UCSD-AML1 (cell line): ENCODE measurements around the gene KCNS3.

Experiments used
- DNase-seq: peaks from one replicate; lab custom pipeline; 2025; ENCODE audit not compliant: unreplicated experiment; lab: John Stamatoyannopoulos, UW

Gene KCNS3

DNA sequence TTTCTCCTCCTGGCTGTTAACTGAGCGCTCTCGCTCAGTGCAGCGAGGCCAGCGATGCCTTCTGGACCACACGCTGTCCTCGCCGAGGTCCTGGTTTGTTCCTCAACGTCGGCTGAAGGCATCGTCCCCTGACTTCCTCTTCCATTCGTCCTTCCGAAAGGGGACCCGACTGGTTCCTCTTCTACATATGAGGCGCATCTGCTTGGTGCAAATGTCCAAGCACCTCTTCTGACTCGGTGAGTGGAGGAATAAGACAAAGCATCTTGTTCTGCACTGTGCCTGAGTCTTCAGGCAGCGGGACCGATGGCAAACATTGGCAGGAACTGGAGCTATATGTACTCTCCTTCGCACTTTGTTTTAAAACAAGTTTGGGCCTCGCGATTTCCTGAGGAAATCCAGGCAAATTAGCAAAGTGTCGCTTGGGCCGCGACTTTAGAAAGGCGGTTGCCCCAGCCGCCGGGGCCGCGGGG is 621 bp upstream of the KCNS3 start:
- DNase-seq = peak; percentile 29

DNA sequence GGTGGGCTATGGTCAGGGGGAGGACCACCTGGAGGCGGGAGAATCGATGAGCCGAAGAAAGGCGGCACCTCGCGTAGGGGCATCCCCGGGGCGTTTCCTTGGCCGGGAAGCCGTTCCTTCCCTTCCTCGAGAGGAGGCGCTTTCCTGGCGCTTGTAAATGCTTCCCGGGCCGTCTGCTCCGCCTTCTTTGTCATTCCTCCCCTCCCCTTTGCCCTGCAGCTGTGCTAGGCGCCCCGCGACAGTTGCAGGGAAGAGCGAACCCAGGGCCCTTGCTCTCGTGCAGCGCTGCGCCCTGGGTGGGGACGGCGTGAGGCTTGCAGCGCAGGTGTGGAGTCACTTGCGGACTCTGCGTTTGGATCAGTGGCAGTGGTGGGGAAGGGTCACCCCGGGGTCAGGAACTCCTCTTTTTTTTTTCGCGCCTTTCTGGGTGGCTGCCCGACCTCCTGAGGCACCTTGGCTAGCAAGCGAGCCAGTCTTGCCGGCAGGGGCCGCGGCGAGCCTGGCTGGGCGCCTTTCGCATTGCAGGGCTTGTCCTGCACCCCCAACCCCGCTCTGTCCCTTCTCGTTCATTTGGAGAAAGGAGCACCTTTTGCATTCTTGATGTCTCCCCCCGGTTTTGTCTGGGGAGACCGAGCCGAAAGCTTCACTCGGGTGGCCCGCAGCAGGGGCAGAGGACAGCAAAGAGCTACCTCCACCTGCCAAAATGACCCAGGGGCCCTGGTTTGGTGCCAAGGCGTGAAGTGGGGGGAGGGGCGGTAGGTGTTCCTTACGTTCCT is 858 bp downstream of the KCNS3 start:
- DNase-seq = peak; percentile 26

GRCh38 chr2:17879913-17880274 is 1.4 kb downstream of the KCNS3 start:
- no peak for DNase-seq

GRCh38 chr2:17892770-17893534 is 14.5 kb downstream of the KCNS3 start:
- DNase-seq = no peak

DNA sequence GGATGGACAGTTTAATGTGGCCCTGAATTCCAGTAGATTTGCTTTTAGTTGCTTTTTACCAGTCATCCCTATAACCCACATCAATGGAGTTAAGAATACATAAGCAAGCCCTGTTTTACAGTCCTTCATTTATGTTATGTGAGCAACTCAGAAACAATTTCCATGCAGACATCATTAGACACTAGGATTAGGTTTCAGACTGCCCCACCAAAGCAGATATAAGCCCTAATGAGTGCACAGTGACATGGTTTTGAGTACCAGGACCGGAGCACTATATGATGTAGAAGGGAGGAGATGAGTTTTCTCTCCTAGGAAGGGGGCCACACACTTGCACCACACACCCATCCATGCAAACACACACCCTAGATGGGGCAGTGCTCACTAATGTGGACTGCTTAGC is 15.5 kb downstream of the KCNS3 start:
- DNase-seq = no peak

DNA sequence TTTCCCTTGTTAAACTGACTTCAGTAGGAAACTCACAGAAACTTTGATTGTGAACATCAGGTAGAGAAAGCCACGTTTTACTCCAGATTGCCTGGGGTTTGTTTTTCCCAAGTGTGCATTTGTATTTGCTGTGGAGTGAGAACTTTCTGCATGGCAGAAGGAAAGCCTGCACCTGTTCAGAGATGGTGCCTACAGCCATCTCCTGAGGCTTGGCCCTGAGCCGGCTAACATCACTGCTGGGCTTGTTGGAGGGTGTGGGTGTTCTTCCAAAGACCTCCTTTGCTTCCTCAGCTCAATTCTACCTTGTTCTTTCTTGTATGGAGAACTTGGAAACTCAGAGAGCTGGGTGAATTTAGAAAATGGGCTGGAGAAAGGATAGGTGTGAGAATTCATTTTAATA is 16.1 kb downstream of the KCNS3 start:
- no peak for DNase-seq

DNA sequence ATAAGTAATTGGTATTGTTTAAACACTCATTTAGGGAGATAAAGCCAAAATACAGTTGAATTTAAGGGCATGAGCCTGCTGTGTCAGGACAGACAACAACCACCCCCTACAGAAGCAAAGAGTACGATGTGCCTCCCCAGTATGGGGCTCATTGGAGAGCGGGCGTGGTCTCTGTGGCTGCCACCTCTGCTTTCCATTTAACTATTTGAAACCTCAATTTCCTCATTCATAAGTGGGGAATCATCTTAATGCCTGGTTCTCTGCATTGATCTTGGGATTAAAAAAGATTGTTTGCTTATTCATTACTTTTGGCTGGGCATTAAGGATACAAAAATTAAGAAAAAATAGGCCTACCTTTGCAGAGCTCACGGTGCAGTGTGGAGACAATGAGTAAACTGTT is 21.4 kb downstream of the KCNS3 start:
- no peak for DNase-seq

DNA sequence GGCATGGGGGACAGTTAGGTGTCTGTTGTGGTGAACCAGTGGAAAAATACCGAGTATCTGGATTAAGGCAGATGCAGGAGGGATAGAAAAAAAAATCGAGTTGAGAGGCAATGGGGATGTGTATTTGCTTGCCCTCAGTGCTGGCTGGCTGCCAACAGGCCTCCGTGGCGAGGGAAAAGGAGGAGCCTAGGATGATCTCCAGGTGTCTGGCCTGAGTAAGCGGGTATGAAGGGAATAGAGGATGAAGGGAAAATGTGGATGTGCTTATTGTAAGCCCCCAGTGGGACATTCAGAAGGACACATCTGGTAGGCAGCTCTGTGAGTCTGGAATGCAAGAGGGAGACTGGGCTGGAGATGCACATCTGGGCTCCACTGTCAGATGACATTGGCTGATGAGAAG is 22.8 kb downstream of the KCNS3 start:
- no peak for DNase-seq

DNA sequence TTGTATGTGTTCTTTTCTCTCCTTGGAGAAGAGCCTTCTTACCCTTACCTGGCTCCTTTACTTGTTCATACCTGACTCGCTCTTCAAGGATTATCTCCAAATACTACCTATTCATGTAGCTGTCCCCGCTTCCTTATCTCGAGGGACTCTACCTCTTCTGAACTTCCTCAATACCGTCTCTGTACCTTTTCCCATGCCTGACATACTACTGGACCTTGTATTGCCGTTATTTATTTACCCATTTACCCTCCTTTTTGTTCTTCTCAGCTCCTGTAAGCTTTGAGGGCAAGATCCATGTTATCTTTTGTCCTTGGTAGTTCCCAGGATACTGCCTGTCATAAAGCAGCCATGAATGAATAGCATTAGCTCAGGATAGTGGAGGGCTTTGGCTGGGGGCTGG is 32.5 kb downstream of the KCNS3 start:
- no peak for DNase-seq

DNA sequence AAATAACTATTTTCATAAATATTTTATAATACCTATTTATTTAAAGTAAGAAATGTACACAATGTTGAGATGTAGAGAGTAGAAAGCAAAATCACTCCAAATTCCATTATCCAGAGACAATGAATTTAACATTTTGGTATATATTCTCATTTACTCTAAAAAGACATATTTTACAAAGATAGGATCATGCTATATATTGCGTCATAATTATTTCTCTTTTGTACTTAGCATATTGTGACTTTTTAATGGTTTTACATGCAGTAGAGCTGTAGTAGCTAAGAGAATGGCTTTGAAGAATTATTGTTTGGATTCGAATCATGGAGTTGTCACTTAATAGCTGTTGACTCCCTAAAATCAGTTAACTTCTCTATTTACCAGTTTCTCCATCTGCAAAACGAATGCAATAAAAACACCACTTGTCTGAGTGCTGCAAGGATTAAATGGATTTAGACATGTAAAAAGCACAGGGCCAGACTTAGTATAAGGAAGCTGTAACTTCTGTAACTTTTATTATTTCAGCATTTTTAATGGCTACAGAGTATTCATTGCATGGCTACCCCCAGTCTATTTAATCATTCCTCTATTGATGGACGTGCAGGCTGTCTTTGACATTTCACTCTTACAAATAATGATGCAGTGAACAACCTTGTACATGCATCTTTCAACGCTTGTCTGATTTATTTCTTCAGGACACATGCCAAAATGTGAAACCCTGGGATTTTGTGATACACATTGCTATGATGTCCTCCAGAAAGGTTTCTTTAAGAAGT is 33.2 kb downstream of the KCNS3 start:
- no peak for DNase-seq

GRCh38 chr2:17912266-17912691 is 33.8 kb downstream of the KCNS3 start:
- peak; percentile 12 for DNase-seq

GRCh38 chr2:17915099-17915498 is 36.6 kb downstream of the KCNS3 start:
- no peak for DNase-seq

GRCh38 chr2:17915811-17916518 is 37.5 kb downstream of the KCNS3 start:
- no peak for DNase-seq

- no peak for DNase-seq
Observed at GRCh38 chr2:17916584-17916983, 38.1 kb downstream of the KCNS3 start.

GRCh38 chr2:17918789-17919188 is 40.3 kb downstream of the KCNS3 start:
- DNase-seq = no peak

- DNase-seq = no peak
Observed at GRCh38 chr2:17930773-17931172, 52.3 kb downstream of the KCNS3 start.

DNA sequence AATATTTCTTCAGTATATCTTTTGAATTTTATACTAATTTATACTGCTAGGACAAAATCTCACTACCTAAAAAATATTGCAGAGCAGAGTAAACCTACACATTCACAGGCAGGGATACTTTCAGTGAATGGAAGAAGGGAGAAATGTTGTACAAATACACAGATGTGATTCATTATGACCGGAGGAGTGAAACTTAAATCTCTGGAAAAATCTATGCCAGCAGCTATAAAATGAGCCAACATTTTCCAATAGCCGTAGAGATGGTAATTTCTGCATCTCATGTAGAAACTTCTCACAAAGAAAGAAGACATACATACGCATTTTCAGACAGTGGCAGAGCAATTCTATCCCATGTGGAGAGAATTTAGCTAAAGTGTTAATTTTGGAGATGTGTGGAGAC is 54.8 kb downstream of the KCNS3 start:
- no peak for DNase-seq

DNA sequence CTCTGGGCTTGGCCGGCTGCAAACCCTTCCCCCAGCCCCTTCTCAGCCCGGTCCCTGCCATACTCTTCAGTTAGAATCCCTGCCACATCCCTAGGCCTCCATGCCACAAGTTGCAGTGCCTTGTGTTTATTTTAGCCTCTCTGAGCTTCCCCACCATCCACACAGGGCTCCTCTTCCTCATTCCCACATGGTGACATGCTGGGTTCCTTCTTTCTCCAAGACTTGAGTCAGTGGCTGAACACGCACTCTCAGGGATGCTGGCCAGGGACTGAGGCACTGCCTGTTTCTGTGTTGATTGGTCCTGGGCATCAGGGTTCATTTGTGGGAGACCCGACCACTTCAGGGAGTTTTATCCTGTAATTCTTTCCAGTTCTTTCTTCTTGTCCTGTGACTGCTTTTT is 56.3 kb downstream of the KCNS3 start:
- no peak for DNase-seq

DNA sequence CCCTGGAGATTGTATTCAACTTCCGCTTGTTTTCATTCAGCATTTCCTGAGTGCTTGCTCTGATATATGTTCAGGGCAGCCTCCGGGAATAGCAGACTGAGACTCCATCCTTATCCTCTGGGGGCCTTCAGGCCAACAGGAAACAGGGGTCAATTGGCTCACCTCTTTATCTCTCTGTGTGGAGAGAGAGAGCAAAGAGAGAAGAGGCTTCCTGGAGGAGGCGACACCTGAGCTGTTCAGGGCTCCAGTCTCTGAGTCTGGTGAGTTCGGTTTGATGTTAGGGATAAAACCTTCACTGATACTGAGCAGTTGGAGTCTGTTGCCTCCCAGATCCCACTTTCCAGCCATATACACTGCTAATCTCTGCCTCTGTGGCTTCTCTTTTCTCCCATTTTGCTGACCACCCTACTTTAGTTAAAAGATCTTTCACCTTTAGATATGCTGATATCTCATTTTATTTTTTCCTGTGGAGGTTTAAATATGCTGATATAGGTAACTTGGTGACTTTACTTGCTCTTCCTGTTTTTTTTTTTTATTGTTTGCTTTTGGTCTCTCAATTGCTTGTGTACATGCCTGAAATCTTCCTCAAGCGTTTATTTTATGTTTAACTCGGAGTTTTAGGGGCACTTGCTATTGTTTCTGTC is 56.9 kb downstream of the KCNS3 start:
- no peak for DNase-seq

GRCh38 chr2:17936599-17936998 is 58.1 kb downstream of the KCNS3 start:
- DNase-seq = no peak
